Measurements from ENCODE around the gene ERC2. TPM values are rescaled to one million over a fixed set of nuclear protein-coding genes. Genes with fewer than 3 reads are reported as not detected.

ERC2 gene
- total RNA-seq, 2 donors from 2014 or later, result 16.1 to 22.8 TPM

DNA sequence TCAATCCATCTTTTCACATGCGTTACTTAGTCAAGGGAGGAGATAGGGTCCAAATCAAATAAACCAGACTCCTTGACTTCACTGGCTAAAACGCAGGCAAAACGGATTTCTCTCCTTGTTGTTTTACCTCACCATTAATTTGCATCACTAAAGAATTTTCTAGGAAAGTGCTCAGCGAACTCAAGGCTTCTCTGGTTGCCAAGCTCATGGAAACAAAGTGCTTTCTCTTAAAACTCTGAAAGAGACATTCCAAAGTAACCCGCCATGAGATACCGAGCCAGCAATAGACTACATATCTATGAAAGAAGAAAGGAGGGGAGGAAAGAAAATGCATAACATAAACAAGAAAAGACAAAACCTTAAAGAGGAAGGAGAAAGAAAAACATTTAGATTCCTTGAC is 769.4 kb downstream of the ERC2 start:
- Histone ChIP-seq H3K9ac (ENCODE audit: extremely low read depth, low read length, poor library complexity, severe bottlenecking) (no peak overlapping the region), H3K27me3 (ENCODE audit: control insufficient read depth, insufficient read depth, low read length, poor library complexity, severe bottlenecking) (no peaks in the 10 kb centered on the region), H3K9me3 (ENCODE audit: control insufficient read depth, low read length) (no peaks in the 10 kb centered on the region), H3K27ac (ENCODE audit: low read depth, low read length) (no peak overlapping the region), H3K4me1 (ENCODE audit: control insufficient read depth, insufficient read depth, low read length) (no peaks in the 10 kb centered on the region), H3K4me3 (ENCODE audit: low read length) (no peak overlapping the region), H3K36me3 (ENCODE audit: control insufficient read depth, insufficient read depth, low read length) (no peaks in the 10 kb centered on the region)
- 57% methylated on average over 6 of the region's 6 CpGs; no CpG with 5 or more reads in 1 of the 2 experiments for WGBS, 2 experiments (ENCODE audit: insufficient coverage in 1 of 2, insufficient read length in 1 of 2)
- DNase-seq, result no peak
- no peak overlapping the region for H3K27ac Mint-ChIP-seq
- peaks cover 12% of the 10 kb centered on the region for H3K27me3 Mint-ChIP-seq (ENCODE audit: insufficient read depth)
- no peaks in the 10 kb centered on the region for H3K36me3 Mint-ChIP-seq (ENCODE audit: low read depth)
- no peak overlapping the region for H3K4me3 Mint-ChIP-seq
- peaks cover 2% of the 10 kb centered on the region for H3K4me1 Mint-ChIP-seq
- TF ChIP-seq, protein P1, sequence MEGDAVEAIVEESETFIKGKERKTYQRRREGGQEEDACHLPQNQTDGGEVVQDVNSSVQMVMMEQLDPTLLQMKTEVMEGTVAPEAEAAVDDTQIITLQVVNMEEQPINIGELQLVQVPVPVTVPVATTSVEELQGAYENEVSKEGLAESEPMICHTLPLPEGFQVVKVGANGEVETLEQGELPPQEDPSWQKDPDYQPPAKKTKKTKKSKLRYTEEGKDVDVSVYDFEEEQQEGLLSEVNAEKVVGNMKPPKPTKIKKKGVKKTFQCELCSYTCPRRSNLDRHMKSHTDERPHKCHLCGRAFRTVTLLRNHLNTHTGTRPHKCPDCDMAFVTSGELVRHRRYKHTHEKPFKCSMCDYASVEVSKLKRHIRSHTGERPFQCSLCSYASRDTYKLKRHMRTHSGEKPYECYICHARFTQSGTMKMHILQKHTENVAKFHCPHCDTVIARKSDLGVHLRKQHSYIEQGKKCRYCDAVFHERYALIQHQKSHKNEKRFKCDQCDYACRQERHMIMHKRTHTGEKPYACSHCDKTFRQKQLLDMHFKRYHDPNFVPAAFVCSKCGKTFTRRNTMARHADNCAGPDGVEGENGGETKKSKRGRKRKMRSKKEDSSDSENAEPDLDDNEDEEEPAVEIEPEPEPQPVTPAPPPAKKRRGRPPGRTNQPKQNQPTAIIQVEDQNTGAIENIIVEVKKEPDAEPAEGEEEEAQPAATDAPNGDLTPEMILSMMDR (conservative IDR thresholded peaks at IDR 0.05), result no peak
- H3K9me3 Mint-ChIP-seq, result no peaks in the 10 kb centered on the region

DNA sequence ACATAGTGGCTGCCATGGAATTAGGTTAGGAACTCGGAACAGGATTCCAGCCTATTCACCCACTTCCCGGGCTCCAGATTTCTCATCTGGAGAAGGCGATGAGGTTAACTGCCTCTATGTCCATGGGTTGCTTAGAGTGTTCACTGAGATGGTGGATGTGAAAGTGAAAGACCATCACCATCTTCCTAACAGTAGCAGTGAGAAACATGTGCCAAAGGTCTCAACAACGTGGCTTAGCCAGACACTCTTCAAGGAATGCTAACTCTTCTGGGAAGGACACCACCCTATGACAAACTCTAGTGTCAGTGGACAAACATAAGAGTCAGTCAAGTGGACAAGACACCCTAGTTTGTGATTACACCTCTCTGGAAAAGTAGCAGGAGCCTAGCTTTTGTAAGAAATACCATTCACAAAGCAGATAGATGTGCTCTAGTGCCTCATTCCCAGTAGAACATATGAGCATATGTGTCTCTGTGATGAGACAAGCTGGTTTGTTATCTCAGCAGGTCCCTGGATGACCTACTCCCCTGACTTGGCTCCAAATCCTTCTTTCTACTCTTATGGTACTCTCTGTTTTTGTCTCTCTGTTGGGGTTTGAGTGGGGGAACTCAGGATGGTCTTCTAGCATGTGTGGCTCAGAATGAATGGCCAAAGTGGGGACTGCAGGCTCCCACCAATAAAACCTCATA is 770.9 kb downstream of the ERC2 start:
- Mint-ChIP-seq H3K9me3 (no peaks in the 10 kb centered on the region), H3K4me1 (peaks cover 2% of the 10 kb centered on the region), H3K4me3 (no peak overlapping the region), H3K27me3 (ENCODE audit: insufficient read depth) (peaks cover 20% of the 10 kb centered on the region), H3K36me3 (ENCODE audit: low read depth) (no peaks in the 10 kb centered on the region), H3K27ac (no peak overlapping the region)
- TF ChIP-seq, protein P1 (conservative IDR thresholded peaks at IDR 0.05), result no peak
- Histone ChIP-seq H3K9ac (ENCODE audit: extremely low read depth, low read length, poor library complexity, severe bottlenecking) (no peak overlapping the region), H3K4me1 (ENCODE audit: control insufficient read depth, insufficient read depth, low read length) (no peaks in the 10 kb centered on the region), H3K9me3 (ENCODE audit: control insufficient read depth, low read length) (no peaks in the 10 kb centered on the region), H3K27me3 (ENCODE audit: control insufficient read depth, insufficient read depth, low read length, poor library complexity, severe bottlenecking) (no peaks in the 10 kb centered on the region), H3K27ac (ENCODE audit: low read depth, low read length) (no peak overlapping the region), H3K36me3 (ENCODE audit: control insufficient read depth, insufficient read depth, low read length) (no peaks in the 10 kb centered on the region), H3K4me3 (ENCODE audit: low read length) (no peak overlapping the region)
- 93% methylated on average over 4 of the region's 4 CpGs; no CpG with 5 or more reads in 1 of the 2 experiments for WGBS, 2 experiments (ENCODE audit: insufficient coverage in 1 of 2, insufficient read length in 1 of 2)
- no peak for DNase-seq

DNA sequence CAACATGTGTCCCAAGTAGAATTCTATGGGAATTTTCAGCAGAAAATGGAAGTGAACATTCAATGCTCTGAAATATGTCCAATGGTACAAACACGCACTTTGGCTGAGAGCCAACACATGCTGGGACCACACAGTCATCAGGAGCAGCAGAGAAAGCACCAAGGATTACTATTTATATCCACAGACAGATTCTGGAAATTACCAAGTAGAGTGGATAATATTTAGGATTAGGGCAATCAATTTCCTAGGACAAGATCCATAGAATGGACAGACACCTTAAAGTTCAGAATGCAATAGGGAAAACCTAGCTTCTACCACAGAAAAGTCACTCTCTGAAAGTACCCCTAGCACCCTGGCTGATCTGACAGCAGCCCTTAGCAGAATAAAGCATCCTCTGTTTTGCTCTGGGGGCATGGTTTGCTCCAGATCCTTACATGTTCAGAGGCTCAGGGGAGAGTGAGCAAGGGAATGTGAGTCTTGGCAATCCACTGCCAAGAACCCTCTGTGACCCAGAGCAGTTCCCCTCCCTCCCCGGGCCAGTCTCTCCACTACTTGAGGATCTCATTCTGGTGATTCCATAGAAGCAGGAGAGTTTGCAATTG is 775.2 kb downstream of the ERC2 start:
- H3K4me3 ChIP-seq (ENCODE audit: low read length), result no peak overlapping the region
- WGBS, 2 experiments (ENCODE audit: insufficient coverage in 1 of 2, insufficient read length in 1 of 2), result 87 to 100% methylated on average over 1 to 2 of the region's 2 CpGs
- Mint-ChIP-seq H3K36me3 (ENCODE audit: low read depth) (no peaks in the 10 kb centered on the region), H3K9me3 (no peaks in the 10 kb centered on the region), H3K27me3 (ENCODE audit: insufficient read depth) (peaks cover 44% of the 10 kb centered on the region), H3K4me3 (no peak overlapping the region), H3K4me1 (peaks cover 24% of the 10 kb centered on the region), H3K27ac (no peak overlapping the region)
- DNase-seq, result no peak
- H3K9ac ChIP-seq (ENCODE audit: extremely low read depth, low read length, poor library complexity, severe bottlenecking), result no peak overlapping the region
- H3K4me1 ChIP-seq (ENCODE audit: control insufficient read depth, insufficient read depth, low read length), result no peaks in the 10 kb centered on the region
- H3K9me3 ChIP-seq (ENCODE audit: control insufficient read depth, low read length), result no peaks in the 10 kb centered on the region
- H3K27me3 ChIP-seq (ENCODE audit: control insufficient read depth, insufficient read depth, low read length, poor library complexity, severe bottlenecking), result peaks cover 15% of the 10 kb centered on the region
- H3K36me3 ChIP-seq (ENCODE audit: control insufficient read depth, insufficient read depth, low read length), result no peaks in the 10 kb centered on the region
- H3K27ac ChIP-seq (ENCODE audit: low read depth, low read length), result no peak overlapping the region
- TF ChIP-seq, protein P1 (conservative IDR thresholded peaks at IDR 0.05), result no peak
